Measurements from ENCODE around the gene SCN10A.

The SCN10A gene

GRCh38 chr3:38720465-38720864 is 95.6 kb downstream of the SCN10A start:
- DNase-seq (ENCODE audit: low read depth in 2 of 2): no peak

GRCh38 chr3:38717355-38718240 is 98.4 kb downstream of the SCN10A start:
- DNase-seq (ENCODE audit: low read depth in 2 of 2): no peak

GRCh38 chr3:38713121-38713520 is 102.9 kb downstream of the SCN10A start:
- no peak for DNase-seq (ENCODE audit: low read depth in 2 of 2)

- DNase-seq (ENCODE audit: low read depth in 2 of 2): no peak
These were observed 104.7 kb downstream of the SCN10A start for GRCh38 chr3:38711321-38711720.

GRCh38 chr3:38707730-38708129 is 108.3 kb downstream of the SCN10A start:
- no peak for DNase-seq (ENCODE audit: low read depth in 2 of 2)

- DNase-seq (ENCODE audit: low read depth in 2 of 2): no peak
These were observed 109.1 kb downstream of the SCN10A start for GRCh38 chr3:38706961-38707360.

GRCh38 chr3:38702231-38702630 is 113.8 kb downstream of the SCN10A start:
- DNase-seq (ENCODE audit: low read depth in 2 of 2): no peak

GRCh38 chr3:38698760-38699159 is 117.3 kb downstream of the SCN10A start:
- DNase-seq (ENCODE audit: low read depth in 2 of 2): no peak

- no peak for DNase-seq (ENCODE audit: low read depth in 2 of 2)
These were observed 118.0 kb downstream of the SCN10A start for GRCh38 chr3:38698061-38698460.

GRCh38 chr3:38696034-38696433 is 120.0 kb downstream of the SCN10A start:
- DNase-seq (ENCODE audit: low read depth in 2 of 2): no peak

GRCh38 chr3:38690185-38690584 is 125.8 kb downstream of the SCN10A start:
- no peak for DNase-seq (ENCODE audit: low read depth in 2 of 2)

- DNase-seq (ENCODE audit: low read depth in 2 of 2): no peak
These were observed 126.2 kb downstream of the SCN10A start for GRCh38 chr3:38689774-38690173.

- DNase-seq (ENCODE audit: low read depth in 2 of 2): no peak
These were observed 126.7 kb downstream of the SCN10A start for GRCh38 chr3:38689346-38689745.

- DNase-seq (ENCODE audit: low read depth in 2 of 2): no peak
These were observed 128.7 kb downstream of the SCN10A start for GRCh38 chr3:38687321-38687720.

- no peak for DNase-seq (ENCODE audit: low read depth in 2 of 2)
These were observed 131.5 kb downstream of the SCN10A start for GRCh38 chr3:38684546-38684945.

GRCh38 chr3:38669668-38670067 is 146.3 kb downstream of the SCN10A start:
- no peak for DNase-seq (ENCODE audit: low read depth in 2 of 2)

GRCh38 chr3:38662544-38662943 is 153.5 kb downstream of the SCN10A start:
- no peak for DNase-seq (ENCODE audit: low read depth in 2 of 2)

GRCh38 chr3:38658841-38659240 is 157.2 kb downstream of the SCN10A start:
- DNase-seq (ENCODE audit: low read depth in 2 of 2): no peak

- DNase-seq (ENCODE audit: low read depth in 2 of 2): no peak
These were observed 158.6 kb downstream of the SCN10A start for GRCh38 chr3:38657369-38657768.

GRCh38 chr3:38655708-38656300 is 160.2 kb downstream of the SCN10A start:
- no peak for DNase-seq (ENCODE audit: low read depth in 2 of 2)

- no peak for DNase-seq (ENCODE audit: low read depth in 2 of 2)
These were observed 162.1 kb downstream of the SCN10A start for GRCh38 chr3:38653685-38654537.

GRCh38 chr3:38652934-38653333 is 163.1 kb downstream of the SCN10A start:
- DNase-seq (ENCODE audit: low read depth in 2 of 2): no peak

Data from stimulated activated CD4-positive, alpha-beta T cell treated with anti-CD3 and anti-CD28 coated beads, Interleukin-1b, Interleukin-23, amount 100 ng/mL, for 4 hours (primary cell).